ENCODE data around the gene GALM.
"Not testable (repeated sequence)": the region's sequence is repeated elsewhere in the genome, so short reads cannot be mapped to it uniquely, and the experiment has no call there.

GALM gene

DNA sequence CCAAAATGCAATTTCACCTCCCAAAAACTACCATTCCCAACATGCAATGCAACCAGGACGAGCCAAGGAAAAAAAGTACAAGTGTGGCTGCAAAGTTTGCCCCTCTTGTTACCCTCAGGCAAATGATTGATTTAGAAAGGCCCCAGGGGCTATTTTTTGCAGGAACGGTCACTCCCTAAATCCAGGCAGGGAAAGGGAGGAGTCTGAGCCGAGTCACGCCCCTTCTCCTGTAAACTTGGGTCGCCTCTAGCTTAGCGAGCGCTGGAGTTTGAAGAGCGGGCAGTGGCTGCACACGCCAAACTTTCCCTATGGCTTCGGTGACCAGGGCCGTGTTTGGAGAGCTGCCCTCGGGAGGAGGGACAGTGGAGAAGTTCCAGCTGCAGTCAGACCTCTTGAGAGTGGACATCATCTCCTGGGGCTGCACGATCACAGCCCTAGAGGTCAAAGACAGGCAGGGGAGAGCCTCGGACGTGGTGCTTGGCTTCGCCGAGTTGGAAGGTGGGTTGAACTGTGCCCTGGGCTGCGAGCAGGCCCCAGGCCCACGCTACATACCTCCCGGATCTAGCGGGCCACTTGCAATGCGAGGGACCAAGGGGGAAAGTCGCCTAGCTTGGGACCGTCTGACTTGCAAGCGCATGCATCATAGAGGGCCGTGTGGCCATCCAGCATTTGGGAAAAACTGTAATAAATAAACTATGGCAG, at the start of gene GALM:
Gene GALM, plus strand, starts transcription at position 261 of the 702 bp plus-strand sequence. Its CDS starts 48 bp downstream, at position 309.
- DNase-seq (ENCODE audit: low spot score): no peak
- no peak for FAIRE-seq

DNA sequence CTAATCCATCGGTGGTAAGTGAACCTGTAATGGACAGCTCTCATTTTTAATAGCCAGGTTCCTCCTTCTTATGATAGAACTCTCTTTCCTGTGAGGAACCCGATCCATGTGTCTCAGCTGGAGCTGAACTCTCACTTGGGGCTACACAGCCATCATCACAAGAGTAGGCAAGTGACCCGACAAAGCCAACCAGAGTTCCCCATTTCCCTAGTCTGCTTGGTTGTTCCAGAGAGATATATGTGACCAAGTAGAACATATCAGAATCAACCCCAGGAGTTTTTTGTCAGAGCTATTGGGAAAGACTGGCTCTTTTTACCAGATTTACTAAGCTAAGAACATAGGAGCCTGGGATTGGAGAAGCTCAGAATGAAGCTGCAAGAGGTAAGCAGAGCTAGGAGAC, 48.6 kb upstream of the GALM start:
- DNase-seq (ENCODE audit: low spot score): no peak
- no peak for FAIRE-seq

DNA sequence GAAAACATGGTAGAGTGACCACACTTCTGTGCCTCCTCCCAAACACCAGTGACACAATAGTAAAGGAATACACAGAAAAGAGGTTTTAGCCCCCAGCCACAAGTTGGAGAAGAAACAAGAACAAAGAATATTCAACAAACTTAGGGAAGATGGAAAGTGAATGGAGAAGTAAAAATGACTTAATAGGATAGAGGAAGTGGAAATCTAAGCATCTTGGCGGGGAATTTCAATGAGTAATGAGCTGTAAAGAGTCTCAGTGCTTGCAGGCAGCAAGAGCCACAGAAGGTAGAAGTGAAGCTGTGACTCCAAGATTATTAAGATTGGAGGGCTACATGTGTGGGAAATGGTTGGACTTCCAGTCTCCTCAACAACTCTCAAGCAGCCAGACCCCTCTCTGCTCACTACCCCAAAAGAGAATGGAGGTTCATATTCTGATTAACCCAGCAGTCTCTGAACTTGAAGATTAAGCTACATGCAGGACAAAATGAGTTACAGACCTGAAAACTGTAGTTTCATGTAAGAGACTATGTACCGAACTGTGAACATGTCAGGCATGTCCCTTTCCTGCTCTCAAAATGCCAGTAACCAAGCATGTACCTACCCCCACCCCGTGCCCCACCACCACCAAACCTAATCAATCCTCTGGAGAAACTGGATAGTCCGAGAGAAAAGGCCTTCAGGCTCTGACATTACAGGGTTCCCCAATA, 46.3 kb upstream of the GALM start:
- FAIRE-seq: no peak
- DNase-seq (ENCODE audit: low spot score): no peak

DNA sequence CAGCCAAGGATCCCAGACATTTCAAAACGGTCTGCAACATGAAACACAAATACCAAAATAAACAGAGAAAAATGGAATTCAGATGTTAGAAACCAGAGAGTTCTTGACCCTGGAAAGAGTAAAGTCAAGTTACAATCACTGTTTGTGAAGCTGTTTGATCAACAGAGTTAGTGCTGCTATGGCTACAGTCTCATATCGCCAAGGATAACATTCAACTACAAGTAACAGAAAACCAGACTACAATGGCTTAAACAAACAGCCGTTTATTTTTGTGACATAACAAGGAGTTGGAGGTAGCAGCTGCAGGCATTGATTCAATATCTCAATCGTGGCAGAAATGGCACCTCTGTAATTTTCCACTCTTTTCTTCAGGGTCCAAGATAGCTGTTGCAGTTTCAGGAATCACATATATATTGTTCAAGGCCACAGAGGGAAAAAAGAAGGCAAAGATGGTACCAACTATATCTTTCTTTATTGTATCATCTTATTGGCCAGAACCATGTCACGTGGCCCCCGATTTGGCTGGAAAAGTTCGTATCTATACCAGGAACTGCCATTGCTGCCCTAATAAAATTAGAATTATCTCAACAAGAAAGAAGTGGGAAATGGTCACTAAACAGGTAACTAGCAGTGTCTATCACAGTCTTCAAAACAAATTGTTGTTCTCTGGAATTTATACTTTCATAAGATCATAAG, 45.5 kb upstream of the GALM start:
- no peak for FAIRE-seq
- no peak for DNase-seq (ENCODE audit: low spot score)

DNA sequence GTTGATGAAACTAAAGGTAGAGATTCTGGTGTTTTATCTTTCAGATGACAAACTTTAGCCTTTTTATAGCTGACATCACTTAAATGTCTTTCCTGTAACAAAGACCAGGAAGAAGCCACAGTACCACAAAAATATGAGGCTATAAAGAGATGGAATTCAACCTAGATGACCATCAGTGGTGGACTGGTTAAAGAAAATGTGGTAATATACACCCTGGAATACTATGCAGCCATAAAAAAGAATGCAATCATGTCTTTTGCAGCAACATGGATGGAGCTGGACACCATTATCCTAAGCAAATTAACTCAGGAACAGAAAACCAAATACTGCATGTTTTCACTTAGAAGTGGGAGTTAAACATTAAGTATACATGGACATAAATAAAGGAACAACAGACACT, 44.9 kb upstream of the GALM start:
- FAIRE-seq (no peak), DNase-seq (ENCODE audit: low spot score) (no peak)

DNA sequence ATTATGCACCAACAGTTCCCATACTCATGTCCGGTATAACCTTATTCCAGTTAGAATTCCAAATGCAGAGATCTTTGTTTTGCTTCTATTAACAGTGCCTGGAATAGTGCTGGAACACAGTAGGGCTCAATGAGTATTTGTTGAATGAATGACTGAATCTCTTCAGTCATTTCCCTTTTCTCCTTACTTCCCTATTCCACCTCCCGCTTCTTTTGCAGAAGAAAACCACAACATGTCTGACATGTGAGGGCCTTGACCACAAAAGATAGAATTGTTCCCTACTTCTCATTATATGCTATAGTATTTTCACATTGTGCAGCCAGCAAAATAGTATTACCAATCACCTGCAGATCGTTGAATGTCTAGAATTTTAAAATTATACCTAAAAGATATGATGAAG, 43.7 kb upstream of the GALM start:
- FAIRE-seq: no peak
- DNase-seq (ENCODE audit: low spot score): no peak

DNA sequence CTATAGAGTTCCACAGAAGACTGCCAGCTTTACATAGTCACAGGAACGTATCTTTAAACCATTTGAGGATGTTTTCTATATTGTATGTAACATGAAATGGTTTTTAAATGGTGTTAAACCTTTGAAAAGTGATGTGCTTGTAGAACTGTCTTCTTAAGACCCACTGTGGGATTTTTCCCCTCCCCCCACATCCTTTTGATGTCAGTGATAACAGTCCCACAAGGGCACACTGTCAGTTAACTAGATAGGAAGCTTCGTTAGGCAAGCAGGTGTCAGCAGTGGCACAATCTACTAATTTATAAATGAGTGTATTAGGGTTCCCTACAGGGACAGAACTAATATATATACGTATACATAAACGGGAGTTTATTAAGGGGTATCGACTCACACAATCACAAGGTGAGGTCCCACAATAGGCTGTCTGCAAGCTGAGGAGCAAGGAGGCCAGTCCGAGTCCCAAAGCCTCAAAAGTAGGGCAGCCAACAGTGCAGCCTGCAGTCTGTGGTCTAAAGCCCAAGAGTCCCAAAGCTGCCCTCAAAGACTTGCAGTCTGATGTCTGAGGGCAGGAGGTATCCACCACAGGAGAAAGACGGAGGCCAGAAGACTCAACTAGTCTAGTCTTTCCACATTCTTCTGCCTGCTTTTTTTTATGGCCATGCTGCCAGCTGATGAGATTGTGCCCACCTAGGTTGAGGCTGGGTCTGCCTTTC, 39.4 kb upstream of the GALM start:
- FAIRE-seq (no peak), DNase-seq (ENCODE audit: low spot score) (no peak)

DNA sequence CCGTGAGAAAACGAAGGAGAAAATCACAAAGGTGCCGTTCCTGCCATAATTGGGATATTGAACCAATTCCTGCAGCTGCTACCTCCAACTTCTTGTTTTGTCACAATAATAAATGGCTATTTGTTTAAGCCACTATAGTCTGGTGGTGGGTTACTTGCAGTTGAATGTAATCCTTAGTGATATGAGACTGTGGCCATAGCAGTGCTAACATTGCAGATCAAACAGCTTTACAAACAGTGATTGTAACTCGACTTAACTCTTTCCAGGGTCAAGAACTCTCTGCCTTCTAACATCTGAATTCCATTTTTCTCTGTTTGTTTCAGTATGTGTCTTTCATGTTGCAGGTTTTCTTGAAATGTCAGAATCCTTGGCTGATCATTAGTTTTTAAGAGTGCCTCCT, 38.5 kb upstream of the GALM start:
- DNase-seq (ENCODE audit: low spot score): no peak
- no peak for FAIRE-seq

DNA sequence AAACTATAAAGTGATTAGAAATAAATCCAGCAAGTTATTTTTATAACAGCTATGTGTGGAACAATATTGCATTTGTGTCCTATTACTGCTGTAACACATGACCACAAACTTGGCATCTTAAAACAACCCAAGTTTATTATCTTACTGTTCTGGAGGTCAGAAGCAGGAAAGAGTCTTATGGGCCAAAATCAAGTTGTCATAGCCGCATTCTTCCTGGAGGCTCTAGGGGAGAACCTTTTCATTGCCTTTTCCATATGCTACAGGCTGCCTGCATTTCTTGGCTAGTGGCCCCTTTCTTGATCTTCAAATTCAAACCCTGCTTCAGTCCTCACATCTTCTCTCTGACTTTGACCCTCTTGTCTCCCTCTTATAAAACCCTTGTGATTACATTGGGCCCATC, 36.2 kb upstream of the GALM start:
- no peak for FAIRE-seq
- no peak for DNase-seq (ENCODE audit: low spot score)

DNA sequence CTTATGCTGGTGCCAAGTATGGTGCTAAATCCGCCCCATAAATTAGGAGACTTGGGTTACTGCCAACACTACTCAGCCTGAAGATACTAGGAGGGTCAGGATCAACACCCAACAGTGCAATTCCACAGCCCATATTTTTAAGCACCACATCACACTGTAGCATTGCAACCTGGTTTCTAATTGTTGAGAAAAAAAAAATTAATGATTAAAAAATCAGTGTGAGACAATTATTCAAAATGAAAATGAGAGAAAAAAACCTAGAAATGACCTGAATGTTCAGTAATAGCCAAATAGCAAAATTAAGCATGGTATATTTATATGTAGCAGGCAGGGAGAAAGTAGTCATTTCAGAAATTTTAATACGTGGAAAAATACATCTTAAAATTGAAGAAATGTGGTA, 33.9 kb upstream of the GALM start:
- no peak for FAIRE-seq
- DNase-seq (ENCODE audit: low spot score): no peak

DNA sequence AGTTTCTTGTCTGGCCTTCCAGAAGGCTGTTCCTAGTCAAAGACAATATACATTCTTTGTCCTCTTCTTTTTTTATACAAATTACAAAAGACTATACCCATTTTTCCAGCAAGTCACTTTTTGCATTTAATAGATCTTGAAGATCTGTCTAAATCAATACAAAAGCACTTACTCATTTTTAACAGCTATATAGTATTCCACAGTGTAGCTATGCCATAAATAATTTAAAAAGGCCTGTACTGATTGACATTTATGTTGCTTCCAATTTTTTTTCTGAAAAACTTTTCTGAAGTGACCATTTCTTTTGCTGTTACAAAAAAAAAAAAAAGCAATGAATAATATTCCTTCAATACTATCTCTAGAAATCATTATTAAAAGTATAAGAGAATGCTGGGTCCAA, 32.9 kb upstream of the GALM start:
- DNase-seq (ENCODE audit: low spot score): no peak
- no peak for FAIRE-seq

DNA sequence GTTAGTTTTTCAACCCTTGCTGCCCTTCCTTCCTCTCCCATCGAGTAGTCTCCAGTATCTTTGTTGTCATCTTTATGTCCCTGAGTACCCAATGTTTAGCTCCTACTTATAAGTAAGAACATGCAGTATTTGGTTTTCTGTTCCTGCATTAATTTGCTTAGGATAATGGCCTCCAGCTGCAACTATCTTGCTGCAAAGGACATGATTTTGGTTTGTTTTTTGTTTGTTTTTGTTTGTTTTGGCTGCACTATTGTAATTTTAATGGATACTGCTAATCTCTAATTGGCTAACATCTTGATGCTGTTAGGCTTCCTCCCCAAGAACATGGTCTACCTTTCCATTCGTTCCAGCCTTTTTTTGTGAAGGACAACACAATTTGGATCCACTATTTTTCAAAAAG, 32.0 kb upstream of the GALM start:
- DNase-seq (ENCODE audit: low spot score): no peak
- FAIRE-seq: no peak

DNA sequence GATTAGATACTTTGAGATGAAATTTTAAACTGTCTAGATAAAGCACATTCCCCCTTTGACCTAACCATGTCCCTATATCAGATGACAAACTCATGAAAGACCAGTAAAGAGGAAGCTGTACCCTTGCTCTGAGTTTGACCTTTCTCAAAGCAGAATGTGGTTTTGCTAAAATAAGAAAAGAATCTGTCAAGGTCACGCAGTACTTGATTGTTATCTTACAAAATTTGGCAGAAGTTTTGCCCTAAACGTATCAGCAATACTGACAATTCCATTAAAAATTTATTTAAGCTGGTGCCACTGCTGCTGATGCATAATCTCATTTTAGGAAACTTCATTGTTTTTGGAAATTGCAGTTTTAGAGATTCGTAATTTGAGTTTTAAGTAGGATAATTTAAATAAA, 31.2 kb upstream of the GALM start:
- no peak for FAIRE-seq

DNA sequence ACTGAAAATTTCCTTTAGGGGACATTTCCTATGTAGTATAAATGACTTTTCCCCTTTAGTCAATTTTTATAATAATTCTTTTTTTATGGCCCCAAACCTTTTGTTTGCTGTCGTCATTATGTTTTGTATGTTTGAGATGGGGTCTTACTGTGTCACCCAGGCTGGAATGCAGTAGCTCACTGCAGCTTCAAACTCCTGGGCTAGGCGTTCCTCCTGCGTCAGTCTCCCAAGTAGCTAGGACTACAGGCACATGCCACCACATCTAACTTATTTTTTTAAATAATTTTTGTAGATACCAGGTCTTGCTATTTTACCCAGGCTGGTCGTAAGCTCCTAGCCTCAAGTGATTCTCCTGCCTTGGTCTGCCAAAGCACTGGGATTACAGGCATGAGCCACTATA, 30.8 kb upstream of the GALM start:
- FAIRE-seq: no peak

More for the DNA sequence above, 31.2 kb upstream of the GALM start:
- no peak for DNase-seq (ENCODE audit: low spot score)

DNA sequence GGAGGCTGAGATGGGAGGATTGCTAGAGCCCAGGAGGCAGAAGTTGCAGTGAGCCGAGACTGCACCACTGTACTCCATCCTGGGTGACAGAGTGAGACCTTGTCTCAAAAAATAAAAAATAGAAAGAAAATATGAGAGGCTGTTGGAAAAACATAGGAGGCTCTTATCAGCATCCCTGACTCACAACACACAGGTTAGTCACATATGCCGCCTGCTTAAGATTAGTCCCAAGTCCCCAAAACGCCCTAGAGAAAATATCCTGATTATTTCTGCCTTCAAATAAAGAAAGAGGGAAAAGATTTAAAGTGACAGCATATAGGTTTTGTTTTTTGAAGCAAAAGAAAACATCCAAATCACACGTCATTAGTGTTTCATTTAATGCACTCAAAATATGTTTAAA, 29.8 kb upstream of the GALM start:
- FAIRE-seq (no peak), DNase-seq (ENCODE audit: low spot score) (no peak)

More for the DNA sequence above, 30.8 kb upstream of the GALM start:
- no peak for DNase-seq (ENCODE audit: low spot score)

DNA sequence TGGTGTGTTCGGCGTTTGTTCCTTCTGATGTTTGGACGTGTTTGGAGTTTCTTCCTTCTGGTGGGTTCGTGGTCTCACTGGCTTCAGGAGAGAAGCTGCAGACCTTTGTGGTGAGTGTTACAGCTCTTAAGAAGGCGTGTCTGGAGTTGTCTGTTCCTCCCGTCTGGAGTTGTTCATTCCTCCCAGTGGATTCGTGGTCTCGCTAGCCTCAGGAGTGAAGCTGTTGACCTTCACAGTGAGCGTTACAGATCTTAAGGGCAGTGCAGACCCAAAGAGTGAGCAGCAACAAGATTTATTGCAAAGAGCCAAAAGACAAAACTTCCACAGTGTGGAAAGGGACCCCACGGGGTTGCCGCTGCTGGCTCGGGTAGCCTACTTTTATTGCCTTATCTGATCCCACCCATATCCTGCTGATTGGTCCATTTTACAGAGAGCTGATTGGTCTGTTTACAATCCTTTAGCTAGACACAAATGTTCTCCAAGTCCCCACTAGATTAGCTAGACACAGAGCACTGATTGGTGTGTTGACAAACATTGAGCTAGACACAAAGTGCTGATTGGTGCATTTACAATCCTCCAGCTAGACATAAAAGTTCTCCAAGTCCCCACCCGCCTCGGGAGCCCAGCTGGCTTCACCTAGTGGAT, 23.4 kb upstream of the GALM start:
- DNase-seq (ENCODE audit: low spot score); FAIRE-seq: not testable (repeated sequence)

DNA sequence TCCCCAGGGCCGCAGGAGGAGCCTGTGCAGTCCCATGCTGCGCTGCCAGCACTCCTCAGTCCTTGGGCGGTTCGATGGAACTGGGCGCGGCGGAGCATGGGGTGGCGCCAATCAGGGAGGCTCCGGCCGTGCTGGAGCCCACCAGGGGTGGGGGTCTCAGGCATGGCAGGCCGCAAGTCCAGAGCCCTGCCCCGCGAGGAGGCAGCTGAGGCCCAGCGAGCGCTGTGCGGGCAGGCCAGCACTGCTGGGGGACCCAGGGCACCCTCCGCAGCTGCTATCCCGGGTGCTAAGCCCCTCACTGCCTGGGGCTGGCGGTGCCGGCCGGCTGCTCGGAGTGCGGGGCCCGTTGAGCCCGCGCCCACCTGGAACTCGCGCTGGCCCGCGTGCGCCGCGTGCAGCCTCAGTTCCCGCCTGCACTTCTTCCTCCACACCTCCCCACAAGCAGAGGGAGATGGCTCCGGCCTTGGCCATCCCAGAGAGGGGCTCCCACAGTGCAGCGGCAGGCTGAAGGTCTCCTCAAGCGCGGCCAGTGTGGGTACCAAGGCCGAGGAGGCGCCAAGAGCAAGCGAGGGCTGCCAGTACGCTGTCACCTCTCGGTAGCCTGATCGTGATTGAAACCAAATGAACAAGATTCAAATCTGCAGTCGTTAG, 22.8 kb upstream of the GALM start:
- FAIRE-seq (no peak), DNase-seq (ENCODE audit: low spot score) (no peak)

DNA sequence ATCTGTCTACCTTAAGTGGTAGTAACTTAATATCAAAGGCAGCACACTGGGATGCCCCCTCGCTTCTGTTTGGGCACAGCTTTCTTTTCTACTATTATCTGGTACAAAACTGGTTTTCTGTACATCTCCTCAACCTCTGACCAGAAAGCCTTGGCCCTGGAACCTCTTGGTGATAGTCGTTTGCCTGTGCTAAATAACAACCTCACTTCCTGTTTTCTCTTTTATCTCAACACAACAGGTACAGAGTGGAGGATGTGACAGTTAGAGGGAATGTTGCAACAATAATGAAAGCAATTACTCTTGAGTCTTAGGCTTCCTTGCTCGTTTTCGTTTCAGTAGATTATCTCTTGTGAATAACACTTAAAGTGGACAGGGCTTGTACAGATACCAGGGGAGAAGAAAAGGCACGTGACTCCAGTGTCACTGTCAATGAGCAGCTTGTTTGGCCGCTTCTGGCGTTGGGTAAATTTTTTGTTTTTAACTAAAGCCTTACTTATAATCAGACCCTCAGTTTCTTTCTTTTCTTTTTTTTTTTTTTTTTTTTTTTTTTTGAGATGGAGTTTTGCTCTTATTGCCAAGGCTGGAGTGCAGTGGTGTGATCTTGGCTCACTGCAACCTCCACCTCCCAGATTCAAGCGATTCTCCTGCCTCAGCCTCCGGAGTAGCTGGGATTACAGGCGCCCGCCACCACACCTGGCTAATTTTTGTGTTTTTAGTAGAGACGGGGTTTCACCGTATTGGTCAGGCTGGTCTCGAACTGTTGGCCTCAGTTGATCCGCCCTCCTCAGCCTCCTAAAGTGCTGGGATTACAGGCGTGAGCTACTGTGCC, 22.0 kb upstream of the GALM start:
- not testable (repeated sequence) for FAIRE-seq; DNase-seq (ENCODE audit: low spot score)

DNA sequence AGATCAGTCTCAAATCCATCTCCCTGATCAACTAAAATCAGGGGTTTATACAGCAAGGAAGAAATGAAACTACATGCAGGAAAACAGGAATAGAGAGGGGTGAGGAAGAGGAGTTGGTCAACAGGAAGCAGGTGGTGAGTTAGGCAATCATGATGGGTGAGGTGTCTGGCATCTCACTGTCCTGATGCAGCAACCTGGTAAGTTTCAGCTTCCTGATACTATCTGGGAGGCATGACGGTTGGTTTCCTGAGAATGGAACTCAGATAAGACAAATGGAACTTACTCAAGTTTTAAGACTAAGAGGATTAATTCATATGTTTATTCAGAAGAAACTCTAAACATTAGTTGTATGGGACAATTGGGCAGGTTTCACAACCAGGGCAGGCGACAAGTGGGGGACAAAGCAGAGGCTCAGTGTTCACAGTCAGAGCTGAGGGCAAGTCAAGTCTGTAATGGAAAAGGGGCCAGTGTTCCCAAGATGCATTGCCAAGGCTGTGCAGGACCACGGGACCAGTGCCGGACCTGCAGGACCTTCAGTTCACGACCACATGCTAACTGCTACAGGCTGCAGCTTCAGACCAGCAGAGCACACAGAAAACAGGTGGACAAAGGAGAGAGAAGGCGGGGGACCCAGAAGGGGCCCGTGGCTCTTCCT, 17.7 kb upstream of the GALM start:
- no peak for FAIRE-seq
- no peak for DNase-seq (ENCODE audit: low spot score)
